AG09309 (cell line): ENCODE measurements around the gene RAD51.

Source experiments
- DNase-seq: peaks from one replicate; pipeline ENCODE4 v3.0.0-alpha.2; 2010; ENCODE audit warnings: low read depth
- H3K4me3 ChIP-seq: 2 replicates; pipeline ENCODE4 v1.5.1; 2011; ENCODE audit warnings: mild to moderate bottlenecking, low read depth, low read length, moderate library complexity; ENCODE audit not compliant: control insufficient read depth
- TF ChIP-seq, protein P1 (sequence below): IDR thresholded peaks from 2 replicates; pipeline ENCODE4 v1.5.1; 2011; ENCODE audit warnings: mild to moderate bottlenecking, low read depth, low read length, inconsistent platforms; ENCODE audit not compliant: insufficient read depth, control insufficient read depth; ENCODE audit errors: missing control alignments

RAD51 gene

DNA sequence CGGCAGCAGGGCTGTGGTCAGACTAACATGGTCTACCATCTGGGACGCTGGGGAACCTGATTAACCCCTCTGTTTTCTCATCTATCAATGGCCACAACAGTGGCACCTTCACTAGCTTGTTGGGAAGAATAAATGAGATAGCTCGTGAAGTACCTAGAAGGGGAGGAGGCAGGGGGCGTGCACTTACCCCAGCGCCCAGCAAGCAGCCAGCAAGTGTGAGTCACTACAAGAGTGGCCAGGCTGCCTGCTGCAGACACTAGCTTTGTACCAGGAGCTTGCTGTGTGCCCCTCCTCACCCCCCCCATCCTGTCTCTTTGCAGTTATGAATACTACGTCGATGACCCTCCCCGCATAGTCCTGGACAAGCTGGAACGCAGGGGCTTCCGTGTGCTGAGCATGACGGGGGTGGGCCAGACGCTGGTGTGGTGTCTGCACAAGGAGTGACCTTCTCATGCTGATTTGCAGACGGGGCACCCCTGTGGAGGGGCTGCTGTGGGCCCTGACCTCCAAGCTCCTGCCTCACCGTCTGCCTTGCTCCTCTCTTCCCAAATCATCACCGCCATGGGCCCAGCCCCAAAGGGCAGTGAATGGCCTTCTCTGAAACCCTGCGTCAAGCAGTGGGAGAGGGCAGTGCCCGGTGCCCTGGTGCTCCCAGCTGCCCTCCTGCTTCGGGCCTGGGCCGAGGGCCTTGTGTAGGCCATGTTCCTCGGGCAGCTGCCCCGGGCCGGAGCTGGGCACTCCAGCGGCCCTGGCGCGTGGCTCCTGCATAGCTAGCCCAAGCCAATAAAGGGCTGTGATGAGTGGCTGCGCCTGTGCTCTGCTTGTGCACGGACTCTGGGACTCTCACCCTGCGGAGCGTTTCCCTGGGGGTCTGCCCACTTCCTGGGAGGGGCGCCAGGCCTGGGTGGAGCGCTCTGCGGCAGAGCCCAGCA, 72.2 kb downstream of the RAD51 start:
- DNase-seq = no peak
- no peak overlapping the region for H3K4me3 ChIP-seq
- TF ChIP-seq, protein P1, sequence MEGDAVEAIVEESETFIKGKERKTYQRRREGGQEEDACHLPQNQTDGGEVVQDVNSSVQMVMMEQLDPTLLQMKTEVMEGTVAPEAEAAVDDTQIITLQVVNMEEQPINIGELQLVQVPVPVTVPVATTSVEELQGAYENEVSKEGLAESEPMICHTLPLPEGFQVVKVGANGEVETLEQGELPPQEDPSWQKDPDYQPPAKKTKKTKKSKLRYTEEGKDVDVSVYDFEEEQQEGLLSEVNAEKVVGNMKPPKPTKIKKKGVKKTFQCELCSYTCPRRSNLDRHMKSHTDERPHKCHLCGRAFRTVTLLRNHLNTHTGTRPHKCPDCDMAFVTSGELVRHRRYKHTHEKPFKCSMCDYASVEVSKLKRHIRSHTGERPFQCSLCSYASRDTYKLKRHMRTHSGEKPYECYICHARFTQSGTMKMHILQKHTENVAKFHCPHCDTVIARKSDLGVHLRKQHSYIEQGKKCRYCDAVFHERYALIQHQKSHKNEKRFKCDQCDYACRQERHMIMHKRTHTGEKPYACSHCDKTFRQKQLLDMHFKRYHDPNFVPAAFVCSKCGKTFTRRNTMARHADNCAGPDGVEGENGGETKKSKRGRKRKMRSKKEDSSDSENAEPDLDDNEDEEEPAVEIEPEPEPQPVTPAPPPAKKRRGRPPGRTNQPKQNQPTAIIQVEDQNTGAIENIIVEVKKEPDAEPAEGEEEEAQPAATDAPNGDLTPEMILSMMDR = no peak

- no peak for DNase-seq
- no peak overlapping the region for H3K4me3 ChIP-seq
- TF ChIP-seq, protein P1 = no peak
Observed at GRCh38 chr15:40767838-40768500, 73.0 kb downstream of the RAD51 start.

GRCh38 chr15:40768521-40769273, 73.7 kb downstream of the RAD51 start:
- no peak overlapping the region for H3K4me3 ChIP-seq
- TF ChIP-seq, protein P1 = no peak
- no peak for DNase-seq

DNA sequence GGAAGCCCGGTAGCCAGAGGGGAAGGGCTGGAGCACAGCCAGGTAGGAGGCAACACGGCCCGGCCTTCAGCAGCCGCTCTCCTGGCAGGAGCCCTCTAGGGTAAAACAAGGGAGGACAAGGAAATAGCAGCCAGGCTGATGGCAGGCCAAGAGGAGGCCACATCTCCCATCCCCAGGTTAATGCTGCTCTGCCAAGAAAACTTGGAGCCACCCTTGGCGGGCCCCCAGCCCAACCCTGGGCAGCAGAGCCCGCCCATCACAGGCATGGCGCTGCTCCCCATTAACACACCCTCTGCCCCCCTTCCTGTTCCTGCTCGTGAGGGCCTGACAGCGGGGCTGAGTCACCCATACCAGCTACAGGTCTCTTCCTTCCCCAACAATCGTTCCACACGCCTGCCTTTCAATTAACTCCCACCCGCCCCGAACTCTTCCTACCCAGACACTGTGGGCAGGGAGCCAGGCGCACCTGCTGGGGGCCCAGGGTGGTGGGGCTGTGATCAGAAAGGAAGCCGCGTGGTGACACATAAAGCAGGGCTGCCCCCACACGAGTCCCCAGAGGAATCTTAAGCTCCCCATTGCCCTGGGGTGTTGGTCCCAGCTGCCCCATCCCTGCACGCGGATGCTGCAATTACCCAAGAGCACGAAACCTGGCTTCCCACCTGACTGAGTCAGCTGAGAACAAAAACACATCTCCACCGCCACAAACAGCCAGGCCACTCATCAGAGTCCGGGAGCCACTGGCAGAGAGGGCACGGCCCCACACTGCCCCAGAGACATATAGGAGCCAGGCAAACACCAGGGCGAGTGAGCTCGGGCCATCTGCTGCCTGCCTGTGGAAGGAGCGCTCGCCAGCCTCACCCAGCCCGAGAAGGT, 74.5 kb downstream of the RAD51 start, which contains the start of gene C15orf62:
Gene C15orf62, plus strand, starts transcription at position 707 of the 873 bp plus-strand sequence. CDS start 516 bp downstream, outside the sequence.
- TF ChIP-seq, protein P1 = no peak
- no peak for DNase-seq
- no peak within 1 kb of the TSS for H3K4me3 ChIP-seq

- no peak for DNase-seq
- H3K4me3 ChIP-seq = no peak overlapping the region
- TF ChIP-seq, protein P1 = no peak
Observed at GRCh38 chr15:40770147-40770721, 75.3 kb downstream of the RAD51 start.

GRCh38 chr15:40771242-40771641, 76.3 kb downstream of the RAD51 start:
- no peak for DNase-seq
- TF ChIP-seq, protein P1 = no peak
- H3K4me3 ChIP-seq = no peak overlapping the region
